Hepatocyte (in vitro differentiated cells): ENCODE results near the gene SLC66A1. TPM values are rescaled to one million over a fixed set of nuclear protein-coding genes. Genes with fewer than 3 reads are reported as not detected.
"Not testable (repeated sequence)": the region's sequence is repeated elsewhere in the genome, so short reads cannot be mapped to it uniquely, and the experiment has no call there.

Source experiments
- DNase-seq: peaks from one replicate; pipeline ENCODE4 v3.0.0-alpha.2; 2016; ENCODE audit warnings: low spot score
- H2AFZ ChIP-seq: fragments of 200-600 bp; sonication (generic); 2 replicates; pipeline ENCODE4 v1.6.0; 2016; ENCODE audit warnings: antibody characterized with exemption, mild to moderate bottlenecking
- H3K27ac ChIP-seq: fragments of 200-600 bp; sonication (generic); 2 replicates; pipeline ENCODE4 v1.5.1; 2016; ENCODE audit warnings: mild to moderate bottlenecking
- H3K27me3 ChIP-seq: fragments of 200-600 bp; sonication (generic); 2 replicates; pipeline ENCODE4 v1.6.1; 2016
- H3K36me3 ChIP-seq: fragments of 200-600 bp; sonication (generic); replicated peaks from 2 replicates; pipeline ENCODE4 v1.5.1; 2016; ENCODE audit warnings: low read depth; ENCODE audit not compliant: insufficient read depth
- H3K4me1 ChIP-seq: fragments of 200-600 bp; sonication (generic); 2 replicates; pipeline ENCODE4 v1.5.1; 2016; ENCODE audit warnings: mild to moderate bottlenecking, moderate library complexity; ENCODE audit not compliant: insufficient read depth
- H3K4me2 ChIP-seq: fragments of 200-600 bp; sonication (generic); 2 replicates; pipeline ENCODE4 v1.6.0; 2016
- H3K4me3 ChIP-seq: fragments of 200-600 bp; sonication (generic); 2 replicates; pipeline ENCODE4 v1.5.1; 2016; ENCODE audit warnings: mild to moderate bottlenecking
- H3K79me2 ChIP-seq: fragments of 200-600 bp; sonication (generic); 2 replicates; pipeline ENCODE4 v1.6.0; 2017; ENCODE audit warnings: mild to moderate bottlenecking
- H3K9me2 ChIP-seq: fragments of 200-600 bp; sonication (generic); replicated peaks from 2 replicates; pipeline ENCODE4 v1.6.0; 2017; ENCODE audit warnings: mild to moderate bottlenecking; ENCODE audit not compliant: insufficient read depth
- H3K9me3 ChIP-seq: fragments of 200-600 bp; sonication (generic); 2 replicates; pipeline ENCODE4 v1.5.1; 2016; ENCODE audit warnings: low read depth, mild to moderate bottlenecking
- H4K20me1 ChIP-seq: fragments of 200-600 bp; sonication (generic); 2 replicates; pipeline ENCODE4 v1.6.0; 2016; ENCODE audit warnings: mild to moderate bottlenecking; ENCODE audit not compliant: insufficient read depth, poor library complexity, severe bottlenecking
- EZH2 ChIP-seq: fragments of 200-600 bp; sonication (generic); IDR thresholded peaks from 2 replicates; pipeline ENCODE4 v1.6.1; 2016; ENCODE audit warnings: antibody characterized with exemption, mild to moderate bottlenecking, borderline replicate concordance
- EZH2phosphoT487 ChIP-seq: fragments of 200-600 bp; sonication (generic); IDR thresholded peaks from one replicate; pipeline ENCODE4 v1.6.1; 2018; ENCODE audit warnings: antibody characterized with exemption, mild to moderate bottlenecking, low read depth, moderate library complexity; ENCODE audit not compliant: unreplicated experiment, severe bottlenecking
- WGBS: methylation state at CpG from one replicate; pipeline ENCODE4 v1.1.6; 2016; ENCODE audit warnings: low lambda C conversion rate; ENCODE audit errors: missing lambda C conversion rate; 5-methylcytosine and 5-hydroxymethylcytosine counted together
- polyA plus RNA-seq: library from polyadenylated mRNA; unstranded; fragments of >200 nt; fragmentation: Nextera tagmentation; extraction: Ambion mirVana; gene quantifications from 2 replicates; pipeline ENCODE4 v1.2.1, GENCODE V29; 2016
- total RNA-seq: library from RNA; depleted of rRNA; stranded (reverse); fragments of >200 nt; gene quantifications from 2 replicates; pipeline ENCODE4 v1.2.3, GENCODE V29; 2014
- TF ChIP-seq, protein P1 (sequence below): fragments of 200-600 bp; sonication (generic); IDR thresholded peaks from 2 replicates; pipeline ENCODE4 v1.5.1; 2016; ENCODE audit warnings: antibody characterized with exemption, mild to moderate bottlenecking; ENCODE audit not compliant: poor library complexity

The SLC66A1 gene, protein sequence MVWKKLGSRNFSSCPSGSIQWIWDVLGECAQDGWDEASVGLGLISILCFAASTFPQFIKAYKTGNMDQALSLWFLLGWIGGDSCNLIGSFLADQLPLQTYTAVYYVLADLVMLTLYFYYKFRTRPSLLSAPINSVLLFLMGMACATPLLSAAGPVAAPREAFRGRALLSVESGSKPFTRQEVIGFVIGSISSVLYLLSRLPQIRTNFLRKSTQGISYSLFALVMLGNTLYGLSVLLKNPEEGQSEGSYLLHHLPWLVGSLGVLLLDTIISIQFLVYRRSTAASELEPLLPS
- 28.2 and 35.2 TPM in 2 replicates for total RNA-seq
- 34.5 and 39.6 TPM in 2 replicates for polyA plus RNA-seq

DNA sequence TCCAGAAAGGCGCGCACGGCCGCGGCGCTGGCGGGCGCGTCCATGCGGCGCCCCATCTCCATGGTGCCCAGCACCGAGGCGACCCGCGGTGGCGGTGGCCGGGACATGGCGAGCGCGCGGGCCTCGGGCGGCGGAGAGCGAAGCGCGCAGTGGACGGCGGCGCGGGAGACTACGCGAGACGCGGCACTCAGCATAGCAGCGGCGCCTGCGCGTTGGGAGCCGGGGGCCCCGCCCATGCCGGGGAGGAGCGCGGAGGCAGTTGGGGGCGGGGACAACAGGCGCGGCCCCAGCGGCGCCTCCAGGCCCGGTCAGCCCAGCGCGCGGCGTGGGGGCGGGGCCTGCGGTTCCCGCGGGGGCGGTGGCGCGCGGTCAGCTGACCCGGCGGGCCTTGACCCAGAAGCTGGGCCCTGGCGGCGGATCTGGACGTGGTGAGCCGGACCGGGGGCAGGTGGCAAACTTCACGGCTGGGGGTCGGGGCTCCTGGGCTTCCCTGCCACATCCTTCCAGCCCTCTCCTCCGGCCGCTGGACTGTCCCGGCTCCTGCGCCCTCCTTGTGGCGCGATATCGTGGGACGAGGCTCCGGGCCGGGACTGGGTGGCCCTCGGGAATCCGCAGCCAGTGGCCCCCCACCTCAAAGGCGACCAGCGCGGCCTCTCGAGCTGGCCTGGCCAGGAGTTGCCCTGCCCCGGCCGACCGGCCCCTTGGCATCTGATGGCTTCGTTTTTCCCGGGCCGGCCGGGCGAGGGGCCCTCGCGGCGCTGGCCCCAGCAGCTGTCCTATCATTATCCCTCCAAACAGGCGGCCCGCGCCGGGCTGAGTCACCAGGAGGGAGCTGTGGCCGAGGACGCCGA lies at the start of gene SLC66A1, which contains the start of gene AKR7A2:
TSS of gene SLC66A1 (plus strand) at position 396 of the 851 bp plus-strand sequence. CDS start 5,352 bp downstream, outside the sequence.
TSS of gene AKR7A2 (minus strand) at position 214 of the 851 bp plus-strand sequence. CDS start at position 194, 20 bp downstream.
- peaks cover 5% of the 10 kb centered on the region for H3K4me1 ChIP-seq
- H3K27me3 ChIP-seq, result no peaks in the 10 kb centered on the region
- peak; percentile 98 for DNase-seq
- H3K9me3 ChIP-seq, result no peaks in the 10 kb centered on the region
- no peaks in the 10 kb centered on the region for H3K36me3 ChIP-seq
- H3K27ac ChIP-seq, result peak within 1 kb of the TSS; percentile 91
- peak within 1 kb of the TSS; percentile 89 for H2AFZ ChIP-seq
- H4K20me1 ChIP-seq, result peaks cover 3% of the 10 kb centered on the region
- WGBS, result 1% methylated on average over 63 of the region's 105 CpGs
- peak within 1 kb of the TSS; percentile 97 for H3K4me3 ChIP-seq
- no peaks in the 10 kb centered on the region for H3K9me2 ChIP-seq
- peaks cover 51% of the 10 kb centered on the region for H3K79me2 ChIP-seq
- peak within 1 kb of the TSS; percentile 99 for H3K4me2 ChIP-seq
- TF ChIP-seq EZH2phosphoT487 (no peak), EZH2 (no peak)
- TF ChIP-seq, protein P1, sequence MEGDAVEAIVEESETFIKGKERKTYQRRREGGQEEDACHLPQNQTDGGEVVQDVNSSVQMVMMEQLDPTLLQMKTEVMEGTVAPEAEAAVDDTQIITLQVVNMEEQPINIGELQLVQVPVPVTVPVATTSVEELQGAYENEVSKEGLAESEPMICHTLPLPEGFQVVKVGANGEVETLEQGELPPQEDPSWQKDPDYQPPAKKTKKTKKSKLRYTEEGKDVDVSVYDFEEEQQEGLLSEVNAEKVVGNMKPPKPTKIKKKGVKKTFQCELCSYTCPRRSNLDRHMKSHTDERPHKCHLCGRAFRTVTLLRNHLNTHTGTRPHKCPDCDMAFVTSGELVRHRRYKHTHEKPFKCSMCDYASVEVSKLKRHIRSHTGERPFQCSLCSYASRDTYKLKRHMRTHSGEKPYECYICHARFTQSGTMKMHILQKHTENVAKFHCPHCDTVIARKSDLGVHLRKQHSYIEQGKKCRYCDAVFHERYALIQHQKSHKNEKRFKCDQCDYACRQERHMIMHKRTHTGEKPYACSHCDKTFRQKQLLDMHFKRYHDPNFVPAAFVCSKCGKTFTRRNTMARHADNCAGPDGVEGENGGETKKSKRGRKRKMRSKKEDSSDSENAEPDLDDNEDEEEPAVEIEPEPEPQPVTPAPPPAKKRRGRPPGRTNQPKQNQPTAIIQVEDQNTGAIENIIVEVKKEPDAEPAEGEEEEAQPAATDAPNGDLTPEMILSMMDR, result no peak

DNA sequence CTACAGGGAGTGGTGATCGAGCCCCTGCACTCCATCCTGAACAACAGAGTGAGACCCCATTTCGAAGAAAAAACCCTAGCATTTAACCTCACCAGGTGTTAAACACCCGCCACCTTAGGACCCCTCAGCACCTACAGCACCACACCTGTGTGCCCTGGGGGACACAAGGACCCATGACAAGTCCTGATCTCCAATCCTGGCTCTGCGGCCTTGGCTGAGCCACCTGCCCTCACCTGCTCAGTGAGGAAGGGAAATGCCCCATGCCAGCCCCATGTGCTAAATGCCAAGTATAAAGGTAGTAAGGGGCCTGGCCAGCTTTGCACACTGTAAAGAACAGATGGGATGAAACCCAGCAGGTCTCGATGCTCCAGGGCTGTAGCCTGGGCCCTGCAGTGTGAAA lies 49.4 kb upstream of the SLC66A1 start:
- H4K20me1 ChIP-seq, result no peaks in the 10 kb centered on the region
- H3K9me2 ChIP-seq, result no peaks in the 10 kb centered on the region
- no peak overlapping the region for H3K4me3 ChIP-seq
- H3K4me2 ChIP-seq, result no peak overlapping the region
- H2AFZ ChIP-seq, result no peak overlapping the region
- no peak for DNase-seq
- no peaks in the 10 kb centered on the region for H3K36me3 ChIP-seq
- WGBS, result 95% methylated on average over 5 of the region's 5 CpGs
- H3K27me3 ChIP-seq, result no peaks in the 10 kb centered on the region
- H3K79me2 ChIP-seq, result no peaks in the 10 kb centered on the region
- no peaks in the 10 kb centered on the region for H3K9me3 ChIP-seq
- H3K4me1 ChIP-seq, result no peaks in the 10 kb centered on the region
- no peak for TF ChIP-seq EZH2
- TF ChIP-seq, protein P1, result no peak
- no peak for TF ChIP-seq EZH2phosphoT487
- H3K27ac ChIP-seq, result no peak overlapping the region

DNA sequence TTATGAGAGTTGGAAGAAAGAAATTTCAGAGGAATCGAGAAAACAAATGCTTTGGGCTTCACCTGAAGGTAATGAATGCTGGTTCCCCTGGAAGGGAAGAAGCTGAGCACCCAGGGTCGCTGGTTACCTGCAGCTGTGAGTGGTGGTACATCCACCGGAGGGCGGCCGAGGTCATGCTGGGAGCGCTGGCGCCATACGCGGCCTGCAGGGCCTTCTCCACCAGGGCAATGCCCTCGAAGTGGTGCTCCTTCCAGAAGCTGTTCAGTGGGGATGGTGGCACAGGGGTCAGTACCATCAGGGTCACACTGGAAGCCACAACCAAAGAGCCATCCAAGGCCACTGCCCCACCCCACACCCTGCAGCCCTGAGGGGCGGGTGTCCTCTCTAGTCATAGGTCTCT lies 43.7 kb upstream of the SLC66A1 start:
- no peak for DNase-seq
- no peaks in the 10 kb centered on the region for H3K4me1 ChIP-seq
- H3K36me3 ChIP-seq, result no peaks in the 10 kb centered on the region
- H3K9me3 ChIP-seq, result no peaks in the 10 kb centered on the region
- H3K27ac ChIP-seq, result no peak overlapping the region
- H3K4me3 ChIP-seq, result no peak overlapping the region
- TF ChIP-seq, protein P1, result no peak
- H3K9me2 ChIP-seq, result no peaks in the 10 kb centered on the region
- H3K4me2 ChIP-seq, result no peak overlapping the region
- H2AFZ ChIP-seq, result no peak overlapping the region
- H3K79me2 ChIP-seq, result no peaks in the 10 kb centered on the region
- H3K27me3 ChIP-seq, result no peaks in the 10 kb centered on the region
- WGBS, result 86% methylated on average over 11 of the region's 11 CpGs
- no peaks in the 10 kb centered on the region for H4K20me1 ChIP-seq

DNA sequence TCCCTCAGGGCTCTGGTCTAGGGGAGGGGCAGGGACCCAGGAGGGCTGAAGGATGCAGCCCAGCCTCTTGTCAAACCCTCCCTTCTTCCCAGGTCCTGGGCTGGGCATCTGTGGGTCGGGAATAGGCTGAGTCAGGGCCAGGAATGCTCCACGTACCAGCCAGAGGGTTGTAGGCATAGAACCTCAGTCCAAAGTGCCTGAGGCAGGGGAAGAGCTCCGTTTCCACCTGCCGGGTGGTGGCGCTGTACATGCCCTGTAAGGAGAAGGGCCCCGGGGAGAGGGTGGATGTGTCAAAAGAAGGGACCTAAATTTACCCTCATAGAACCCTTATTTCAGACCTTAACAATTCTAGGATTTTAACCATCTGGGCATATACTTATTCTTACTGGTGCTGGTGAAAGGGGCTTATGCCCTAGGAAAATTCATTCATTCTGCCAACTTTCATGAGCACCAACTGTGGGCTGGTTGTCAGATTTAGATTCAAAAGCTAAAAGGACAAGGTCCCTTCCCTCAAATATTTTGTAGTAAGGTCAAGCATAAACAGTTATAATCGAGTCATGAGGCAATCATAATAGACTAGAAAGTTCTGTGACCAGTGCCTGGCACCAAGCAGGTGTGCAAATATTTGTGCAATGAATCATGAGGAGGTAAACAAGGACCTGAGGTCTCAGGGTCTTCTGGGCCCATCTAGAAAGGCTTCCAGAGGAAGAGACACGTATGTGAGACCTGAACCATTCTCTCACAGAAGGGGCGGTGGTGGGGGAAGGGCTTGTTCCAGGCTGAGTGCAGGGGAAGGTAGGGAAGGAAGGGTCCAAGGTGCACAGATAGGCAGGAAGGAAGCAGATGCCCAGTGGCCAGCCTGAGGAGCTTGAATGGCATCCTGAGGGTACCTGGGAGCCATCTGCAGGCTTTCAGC lies 42.4 kb upstream of the SLC66A1 start:
- not testable (repeated sequence) for DNase-seq

DNA sequence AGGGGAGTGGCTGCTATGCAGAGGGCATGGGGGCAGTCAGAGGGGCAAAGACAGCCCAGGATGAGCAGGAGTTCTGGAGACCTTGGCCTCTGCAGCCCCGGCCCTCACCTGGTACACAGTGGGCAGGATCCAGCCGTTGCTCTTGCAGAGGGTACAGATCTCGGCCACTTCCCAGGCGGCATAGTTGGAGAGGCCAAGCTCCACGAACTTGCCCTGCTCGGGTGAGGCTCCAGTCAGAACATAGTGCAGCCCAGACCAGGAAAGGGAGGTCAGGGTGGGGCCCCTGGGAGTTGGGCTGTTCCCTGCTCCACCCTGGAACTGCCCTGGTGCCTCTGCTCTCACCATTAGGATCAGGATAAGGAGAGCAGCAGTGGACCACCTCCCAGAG lies 41.8 kb upstream of the SLC66A1 start:
- not testable (repeated sequence) for H2AFZ ChIP-seq, H3K4me3 ChIP-seq, H4K20me1 ChIP-seq, H3K36me3 ChIP-seq, H3K27me3 ChIP-seq, DNase-seq, H3K4me2 ChIP-seq, H3K4me1 ChIP-seq, H3K9me2 ChIP-seq, H3K9me3 ChIP-seq, H3K79me2 ChIP-seq
- WGBS, result 83% methylated on average over 6 of the region's 6 CpGs
- peak overlapping the region; percentile 51 for H3K27ac ChIP-seq

More for the DNA sequence above, 42.4 kb upstream of the SLC66A1 start:
- not testable (repeated sequence) for H3K27me3 ChIP-seq, H3K36me3 ChIP-seq, H3K9me3 ChIP-seq, H4K20me1 ChIP-seq, H3K4me3 ChIP-seq, H2AFZ ChIP-seq, H3K79me2 ChIP-seq, H3K27ac ChIP-seq, H3K4me2 ChIP-seq, H3K9me2 ChIP-seq, H3K4me1 ChIP-seq
- WGBS, result 72% methylated on average over 9 of the region's 9 CpGs
